Keratinocyte (primary cell): ENCODE results near the gene RRP36. TPM values are rescaled to one million over a fixed set of nuclear protein-coding genes. Genes with fewer than 3 reads are reported as not detected.

Source experiments
- DNase-seq: peaks from one replicate; pipeline ENCODE4 v3.0.0-alpha.2; 2011; ENCODE audit warnings: low read depth, missing footprints, low spot score
- FAIRE-seq: peaks from 2 replicates; lab custom pipeline; 2011; peaks lifted over from hg19 to GRCh38; lab: Jason Lieb, UNC
- H2AFZ ChIP-seq: 2 replicates; pipeline ENCODE4 v1.6.0; 2012; ENCODE audit warnings: low read length, control low read depth, inconsistent platforms; ENCODE audit not compliant: control insufficient read depth
- H3K27ac ChIP-seq: 2 replicates; pipeline ENCODE4 v1.5.1; 2011; ENCODE audit warnings: low read length; ENCODE audit not compliant: control insufficient read depth, insufficient read depth
- H3K27me3 ChIP-seq: 3 replicates; pipeline ENCODE4 v1.6.0; 2011; ENCODE audit warnings: low read length; ENCODE audit not compliant: control insufficient read depth, insufficient read depth; ENCODE audit errors: extremely low read depth
- H3K36me3 ChIP-seq, 2 experiments: 2 replicates in 1 of 2; 3 replicates in 1 of 2; pipeline ENCODE4 v1.5.1; 2011; ENCODE audit warnings: low read length in 2 of 2, mild to moderate bottlenecking in 1 of 2; ENCODE audit not compliant: control insufficient read depth in 2 of 2, insufficient read depth in 2 of 2; ENCODE audit errors: extremely low read depth in 1 of 2
- H3K4me1 ChIP-seq: 3 replicates; pipeline ENCODE4 v1.5.1; 2011; ENCODE audit warnings: low read length; ENCODE audit not compliant: control insufficient read depth, insufficient read depth; ENCODE audit errors: extremely low read depth
- H3K4me2 ChIP-seq: 3 replicates; pipeline ENCODE4 v1.6.0; 2011; ENCODE audit warnings: low read depth, low read length; ENCODE audit not compliant: control insufficient read depth, insufficient read depth; ENCODE audit errors: extremely low read depth
- H3K4me3 ChIP-seq, 3 experiments: fragments of 200-600 bp in 1 of 3; sonication (generic) in 1 of 3; 2 replicates in 2 of 3; 3 replicates in 1 of 3; pipeline ENCODE4 v1.5.1; 2011 to 2016; ENCODE audit warnings: low read length in 3 of 3, mild to moderate bottlenecking in 3 of 3, control low read depth in 2 of 3, inconsistent platforms in 1 of 3, low read depth in 1 of 3, mixed read lengths in 1 of 3, mixed run types in 1 of 3, moderate library complexity in 1 of 3; ENCODE audit not compliant: control insufficient read depth in 2 of 3, insufficient read depth in 2 of 3; ENCODE audit errors: extremely low read depth in 1 of 3
- H3K79me2 ChIP-seq: 2 replicates; pipeline ENCODE4 v1.6.0; 2012; ENCODE audit warnings: low read length; ENCODE audit not compliant: control insufficient read depth, insufficient read depth
- H3K9ac ChIP-seq: 3 replicates; pipeline ENCODE4 v1.6.0; 2011; ENCODE audit warnings: low read length; ENCODE audit not compliant: control insufficient read depth, insufficient read depth; ENCODE audit errors: extremely low read depth
- H3K9me1 ChIP-seq: 3 replicates; pipeline ENCODE4 v1.6.0; 2011; ENCODE audit warnings: low read length; ENCODE audit not compliant: control insufficient read depth, insufficient read depth; ENCODE audit errors: extremely low read depth
- H3K9me3 ChIP-seq: 2 replicates; pipeline ENCODE4 v1.5.1; 2012; ENCODE audit warnings: low read depth, low read length; ENCODE audit not compliant: control insufficient read depth
- H4K20me1 ChIP-seq: 3 replicates; pipeline ENCODE4 v1.6.0; 2011; ENCODE audit warnings: low read length; ENCODE audit not compliant: control insufficient read depth, insufficient read depth; ENCODE audit errors: extremely low read depth
- CTCF ChIP-seq, 3 experiments: IDR thresholded peaks in 1 of 3; conservative IDR thresholded peaks in 1 of 3; optimal IDR thresholded peaks in 1 of 3; 2 replicates in 2 of 3; 3 replicates in 1 of 3; pipeline versions ENCODE3 to v1.5.1; 2011; ENCODE audit warnings: low read length in 3 of 3, mild to moderate bottlenecking in 3 of 3, moderate library complexity in 2 of 3, control low read depth in 1 of 3, inconsistent platforms in 1 of 3; ENCODE audit not compliant: insufficient read depth in 2 of 3; ENCODE audit errors: extremely low read depth in 1 of 3
- EZH2 ChIP-seq: IDR thresholded peaks from one replicate; pipeline ENCODE4 v1.6.1; 2012; ENCODE audit warnings: inconsistent platforms, mild to moderate bottlenecking, low read length, moderate library complexity
- dilution Hi-C: fragments of 300-500 bp; cut with MboI; formaldehyde crosslinking; loops from one replicate; pipeline ENCODE4 v1.7.0; 2020; ENCODE audit warnings: low sequenced_read_pairs; ENCODE audit not compliant: extremely low pct_ligation_motif_present
- polyA plus RNA-seq, 5 experiments: library from polyadenylated mRNA; depleted of rRNA in 3 of 5; stranded (reverse) in 3 of 5; stranded (forward) in 1 of 5; unstranded in 1 of 5; fragments of >200 nt; gene quantifications; 1 replicate in 1 of 5; 2 replicates in 3 of 5; 3 replicates in 1 of 5; pipeline versions ENCODE4 v1.2.1 to v1.2.3, GENCODE V29; 2011 to 2012; ENCODE audit warnings: missing spikeins in 2 of 5, low read depth in 1 of 5, low replicate concordance in 1 of 5

The RRP36 gene
- polyA plus RNA-seq, 1 donor (not counting 4 experiments of a cell fraction or from before 2014, with no cell fraction given) = 67.5 TPM

DNA sequence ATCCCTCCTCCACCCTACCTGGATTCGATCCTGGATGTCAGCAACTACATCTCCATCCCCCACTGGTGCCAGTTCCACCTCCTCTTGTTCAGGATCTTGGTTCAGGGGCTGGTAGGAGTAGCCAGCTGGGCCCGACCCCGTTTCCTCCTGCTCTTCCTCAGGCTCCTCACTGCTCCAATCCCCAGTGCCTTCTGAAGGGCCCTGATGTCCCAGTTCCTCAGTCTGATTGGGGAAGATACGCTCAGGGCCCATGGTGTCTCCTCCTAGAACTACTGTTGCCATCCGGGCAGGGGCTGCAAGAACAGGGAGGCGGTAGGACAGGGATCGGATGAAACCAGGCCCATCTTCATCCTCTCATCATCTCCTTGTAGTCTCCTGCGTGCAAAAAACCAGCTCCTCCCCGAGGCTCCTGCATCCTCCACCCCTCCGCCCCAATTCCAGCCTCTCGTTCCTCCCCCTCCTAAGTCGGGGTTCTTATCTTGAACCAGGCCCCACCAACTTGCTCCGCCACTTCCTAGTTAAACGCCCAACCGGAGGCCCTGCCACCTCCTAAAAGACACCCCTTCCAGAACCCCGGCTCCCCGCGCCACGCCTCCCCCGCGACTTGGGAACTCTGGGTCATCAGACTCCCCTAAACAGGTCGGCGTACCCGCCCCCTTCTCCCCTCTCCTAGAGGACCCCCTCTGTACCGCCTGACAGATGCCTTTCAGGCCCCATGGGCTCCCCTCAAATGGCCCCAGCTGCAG lies 8.2 kb upstream of the RRP36 start:
- DNase-seq (no peak), FAIRE-seq (no peak)
- H3K9me1 ChIP-seq = no peaks in the 10 kb centered on the region
- dilution Hi-C loops = no loop called here
- H3K36me3 ChIP-seq = peaks cover 29 to 34% of the 10 kb centered on the region in 2 experiments
- H3K4me2 ChIP-seq = peak overlapping the region; percentile 73
- H3K4me3 ChIP-seq = peak overlapping the region; percentile 61 to 95 (median 87)
- TF ChIP-seq CTCF (optimal IDR thresholded peaks at IDR 0.05 in 1 of 3, IDR thresholded peaks at IDR 0.05 in 1 of 3, conservative IDR thresholded peaks at IDR 0.05 in 1 of 3; ENCODE audit: extremely low read depth in 1 of 3, insufficient read depth in 2 of 3, low read length in 3 of 3) (no peak), EZH2 (no peak)
- H2AFZ ChIP-seq = peak overlapping the region; percentile 76
- H3K27ac ChIP-seq = peak overlapping the region; percentile 27
- H3K9ac ChIP-seq = peak overlapping the region; percentile 76
- peaks cover 41% of the 10 kb centered on the region for H3K79me2 ChIP-seq
- peaks cover 16% of the 10 kb centered on the region for H3K4me1 ChIP-seq
- H4K20me1 ChIP-seq = no peaks in the 10 kb centered on the region
- H3K9me3 ChIP-seq = no peaks in the 10 kb centered on the region
- no peaks in the 10 kb centered on the region for H3K27me3 ChIP-seq

GRCh38 chr6:43013843-43014433 lies 7.5 kb upstream of the RRP36 start, which contains the start of the genes KLHDC3 and MEA1:
TSS of gene KLHDC3 (plus strand) at chr6:43014249. CDS start at chr6:43017193, 2,944 bp downstream.
TSS of gene MEA1 (minus strand) at chr6:43013946. CDS start at chr6:43013813, 133 bp downstream.
- peak within 1 kb of the TSS; percentile 99 for H3K4me2 ChIP-seq
- dilution Hi-C loops = no loop called here
- DNase-seq (peak; percentile 100), FAIRE-seq (peak; percentile 91)
- no peak for TF ChIP-seq EZH2
- no peak for TF ChIP-seq CTCF (optimal IDR thresholded peaks at IDR 0.05 in 1 of 3, IDR thresholded peaks at IDR 0.05 in 1 of 3, conservative IDR thresholded peaks at IDR 0.05 in 1 of 3; ENCODE audit: extremely low read depth in 1 of 3, insufficient read depth in 2 of 3, low read length in 3 of 3)
- peaks cover 28 to 29% of the 10 kb centered on the region in 2 experiments for H3K36me3 ChIP-seq
- no peaks in the 10 kb centered on the region for H3K9me3 ChIP-seq
- no peaks in the 10 kb centered on the region for H3K27me3 ChIP-seq
- H4K20me1 ChIP-seq = no peaks in the 10 kb centered on the region
- H3K9ac ChIP-seq = peak within 1 kb of the TSS; percentile 91
- H3K4me1 ChIP-seq = peaks cover 16% of the 10 kb centered on the region
- no peaks in the 10 kb centered on the region for H3K9me1 ChIP-seq
- peak within 1 kb of the TSS; percentile 79 for H2AFZ ChIP-seq
- peak within 1 kb of the TSS; percentile 61 to 95 (median 87) for H3K4me3 ChIP-seq
- peaks cover 41% of the 10 kb centered on the region for H3K79me2 ChIP-seq
- H3K27ac ChIP-seq = peak within 1 kb of the TSS; percentile 83
